C4-2B (cell line): ENCODE measurements around the gene CCDC180.

ENCODE experiments used
- H3K27ac ChIP-seq: fragments of 450-650 bp; 2 replicates; pipeline ENCODE4 v1.5.1; 2017
- ZFX ChIP-seq: fragments of 450-650 bp; IDR thresholded peaks from 2 replicates; pipeline ENCODE4 v1.6.1; 2017
- TF ChIP-seq, protein P1 (sequence below): fragments of 450-650 bp; conservative IDR thresholded peaks from 2 replicates; pipeline ENCODE4 v1.5.1; 2017; ENCODE audit warnings: mild to moderate bottlenecking

The CCDC180 gene

DNA sequence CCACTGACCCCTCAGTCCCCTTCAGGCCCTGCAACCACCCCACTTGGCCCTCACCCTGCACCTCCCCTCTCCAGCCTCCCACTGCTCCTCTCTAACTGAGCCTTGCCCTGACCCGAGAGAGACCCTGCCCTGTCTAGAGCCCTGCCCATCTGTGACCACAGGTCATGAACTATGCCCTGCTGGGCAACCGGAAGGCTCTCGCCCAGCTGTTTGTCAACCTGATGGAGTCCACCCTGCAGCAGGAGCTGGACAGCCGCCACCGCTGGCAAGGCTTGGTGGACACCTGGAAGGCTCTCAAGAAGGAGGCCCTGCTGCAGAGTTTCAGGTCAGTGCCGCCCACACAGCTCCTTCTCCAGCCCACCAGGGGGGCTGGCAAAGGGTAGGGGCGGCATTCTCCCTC is 9.4 kb downstream of the CCDC180 start:
- H3K27ac ChIP-seq: no peak overlapping the region
- TF ChIP-seq, protein P1, sequence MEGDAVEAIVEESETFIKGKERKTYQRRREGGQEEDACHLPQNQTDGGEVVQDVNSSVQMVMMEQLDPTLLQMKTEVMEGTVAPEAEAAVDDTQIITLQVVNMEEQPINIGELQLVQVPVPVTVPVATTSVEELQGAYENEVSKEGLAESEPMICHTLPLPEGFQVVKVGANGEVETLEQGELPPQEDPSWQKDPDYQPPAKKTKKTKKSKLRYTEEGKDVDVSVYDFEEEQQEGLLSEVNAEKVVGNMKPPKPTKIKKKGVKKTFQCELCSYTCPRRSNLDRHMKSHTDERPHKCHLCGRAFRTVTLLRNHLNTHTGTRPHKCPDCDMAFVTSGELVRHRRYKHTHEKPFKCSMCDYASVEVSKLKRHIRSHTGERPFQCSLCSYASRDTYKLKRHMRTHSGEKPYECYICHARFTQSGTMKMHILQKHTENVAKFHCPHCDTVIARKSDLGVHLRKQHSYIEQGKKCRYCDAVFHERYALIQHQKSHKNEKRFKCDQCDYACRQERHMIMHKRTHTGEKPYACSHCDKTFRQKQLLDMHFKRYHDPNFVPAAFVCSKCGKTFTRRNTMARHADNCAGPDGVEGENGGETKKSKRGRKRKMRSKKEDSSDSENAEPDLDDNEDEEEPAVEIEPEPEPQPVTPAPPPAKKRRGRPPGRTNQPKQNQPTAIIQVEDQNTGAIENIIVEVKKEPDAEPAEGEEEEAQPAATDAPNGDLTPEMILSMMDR: no peak
- TF ChIP-seq ZFX: no peak

DNA sequence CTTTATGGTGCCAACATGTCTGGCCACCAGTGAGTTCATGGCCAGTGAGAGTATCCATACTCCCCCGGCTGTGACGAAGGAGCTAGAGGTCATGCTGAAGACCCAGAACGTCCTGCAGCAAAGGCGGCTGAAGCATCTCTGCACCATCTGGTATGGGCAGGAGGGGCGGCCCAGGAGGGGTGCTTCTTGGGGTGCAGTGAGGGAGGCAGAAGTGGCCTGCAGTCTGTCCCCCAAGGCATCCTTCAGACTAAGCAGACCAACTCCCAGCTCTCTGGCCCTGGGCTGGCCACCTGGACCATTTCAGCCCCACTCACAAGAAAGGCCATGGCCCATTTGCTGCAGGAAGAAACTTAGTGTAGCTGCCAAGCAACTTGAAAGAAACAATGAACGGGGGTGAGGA is 11.0 kb downstream of the CCDC180 start:
- H3K27ac ChIP-seq: no peak overlapping the region
- no peak for TF ChIP-seq ZFX
- TF ChIP-seq, protein P1: no peak

DNA sequence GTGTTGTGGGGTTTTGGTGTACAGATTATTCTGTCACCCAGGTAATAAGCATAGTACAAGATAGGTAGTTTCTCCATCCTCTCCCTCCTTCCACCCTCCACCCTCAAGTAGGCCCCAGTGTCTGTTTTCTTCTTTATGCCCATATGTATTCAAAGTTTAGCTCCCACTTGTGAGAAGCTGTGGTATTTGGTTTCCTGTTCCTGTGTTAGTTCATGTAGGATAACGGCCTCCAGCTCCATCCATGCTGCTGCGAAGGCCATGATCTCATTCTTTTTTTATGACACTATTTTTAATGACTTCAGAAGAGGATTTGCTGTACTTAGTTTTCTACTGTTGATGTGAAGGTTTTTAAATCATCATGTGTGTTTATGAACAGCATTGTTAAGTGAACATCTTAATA is 11.9 kb downstream of the CCDC180 start:
- no peak for TF ChIP-seq ZFX
- TF ChIP-seq, protein P1: no peak
- no peak overlapping the region for H3K27ac ChIP-seq

DNA sequence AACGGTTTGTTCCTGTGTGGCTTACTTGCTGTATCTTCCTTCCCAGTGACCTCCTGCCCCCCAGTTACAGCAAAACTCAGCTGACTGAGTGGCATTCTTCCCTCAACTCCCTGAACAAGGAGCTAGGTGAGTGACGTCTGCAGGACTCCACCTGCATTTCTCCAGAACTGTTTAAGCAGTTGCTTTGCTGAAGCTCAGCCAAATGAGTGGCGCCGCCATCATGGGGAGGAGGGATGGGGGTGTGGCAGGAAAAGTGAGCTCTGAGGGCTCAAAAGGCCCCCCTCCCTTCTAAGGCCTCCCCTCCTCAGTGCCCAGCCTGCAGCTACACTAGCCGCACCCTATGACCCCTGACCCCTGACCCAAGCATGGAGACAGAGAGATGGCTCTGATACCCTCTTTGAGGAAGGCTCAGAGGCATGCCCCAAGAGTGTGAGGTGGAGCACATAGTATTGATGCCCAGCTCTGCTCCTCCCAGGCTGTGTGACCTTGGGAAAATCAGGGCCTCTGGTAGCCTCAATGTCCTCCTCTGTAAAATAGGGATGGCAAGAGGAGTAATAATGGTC is 12.7 kb downstream of the CCDC180 start:
- TF ChIP-seq, protein P1: no peak
- no peak for TF ChIP-seq ZFX
- H3K27ac ChIP-seq: no peak overlapping the region

DNA sequence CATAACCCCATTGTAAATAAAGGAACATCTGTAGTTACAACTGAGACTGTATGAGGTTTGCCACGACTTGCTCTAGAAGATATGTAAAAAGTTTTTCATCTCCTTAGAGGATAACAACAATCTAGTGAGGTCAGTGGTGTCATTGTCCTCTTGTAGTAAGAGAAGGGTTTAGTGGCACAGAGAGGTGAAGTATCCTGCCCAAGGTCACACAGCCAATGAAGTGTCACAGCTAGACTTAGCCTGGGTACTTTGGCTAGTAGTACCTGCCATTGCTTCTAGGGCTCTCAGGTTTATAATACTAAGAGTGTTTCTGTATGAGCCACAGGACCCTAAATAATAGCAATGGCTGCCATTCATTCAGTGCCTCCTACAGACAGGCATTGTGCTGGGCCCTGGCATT is 13.8 kb downstream of the CCDC180 start:
- no peak overlapping the region for H3K27ac ChIP-seq
- no peak for TF ChIP-seq ZFX
- TF ChIP-seq, protein P1: no peak

DNA sequence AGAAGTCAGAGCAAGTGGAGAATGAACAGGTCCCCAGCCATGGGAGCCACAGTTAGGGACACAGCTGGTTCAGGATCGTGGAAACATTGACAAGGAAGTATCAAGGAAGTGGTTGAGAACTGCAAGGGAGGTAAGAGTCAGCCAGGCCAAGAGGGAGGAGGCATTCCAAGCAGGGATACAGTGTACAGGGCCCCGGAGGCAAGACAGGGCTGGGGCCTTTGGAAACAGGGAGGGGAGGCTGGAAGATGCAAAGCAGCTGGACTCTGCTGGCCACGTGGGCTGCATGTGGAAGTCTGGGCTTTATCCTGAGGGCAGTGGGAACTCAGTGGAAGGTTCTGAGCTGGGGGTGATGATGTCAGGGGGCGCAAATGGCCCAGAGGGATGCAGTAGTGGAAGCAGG is 14.2 kb downstream of the CCDC180 start:
- no peak for TF ChIP-seq ZFX
- TF ChIP-seq, protein P1: no peak
- H3K27ac ChIP-seq: no peak overlapping the region

DNA sequence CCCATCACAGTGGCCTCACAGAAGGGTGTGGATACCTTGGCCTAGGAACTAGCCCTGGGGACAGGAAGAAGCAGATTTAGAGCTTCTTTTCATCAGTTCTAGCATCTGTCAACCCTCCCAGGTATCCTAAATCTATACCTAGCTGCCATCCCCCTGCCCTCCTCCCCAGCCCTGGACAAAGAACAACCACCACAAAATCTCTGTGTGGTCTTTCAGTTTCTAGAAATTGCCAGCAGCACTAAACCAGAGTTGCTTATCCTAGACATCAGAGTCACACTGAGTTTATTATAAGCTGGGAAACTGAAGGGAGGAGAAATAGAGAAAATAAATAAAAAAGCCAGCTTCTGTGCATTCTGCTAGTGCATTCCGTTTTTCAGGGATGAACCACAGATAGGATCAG is 14.6 kb downstream of the CCDC180 start:
- TF ChIP-seq, protein P1: no peak
- TF ChIP-seq ZFX: no peak
- H3K27ac ChIP-seq: no peak overlapping the region
